ENCODE measurements around the gene LIN7A.

The LIN7A gene

GRCh38 chr12:80749456-80749855 lies 188.3 kb downstream of the LIN7A start:
- DNase-seq (ENCODE audit: low read depth), result no peak

- DNase-seq (ENCODE audit: low read depth), result no peak
Measured at GRCh38 chr12:80747800-80748199, 189.9 kb downstream of the LIN7A start.

GRCh38 chr12:80745851-80746505 lies 191.8 kb downstream of the LIN7A start:
- peak; percentile 18 for DNase-seq (ENCODE audit: low read depth)
